ENCODE results near the gene NIM1K.
A peak's percentile ranks its signal among the peaks of the same experiment; 100 is the strongest.

The NIM1K gene

DNA sequence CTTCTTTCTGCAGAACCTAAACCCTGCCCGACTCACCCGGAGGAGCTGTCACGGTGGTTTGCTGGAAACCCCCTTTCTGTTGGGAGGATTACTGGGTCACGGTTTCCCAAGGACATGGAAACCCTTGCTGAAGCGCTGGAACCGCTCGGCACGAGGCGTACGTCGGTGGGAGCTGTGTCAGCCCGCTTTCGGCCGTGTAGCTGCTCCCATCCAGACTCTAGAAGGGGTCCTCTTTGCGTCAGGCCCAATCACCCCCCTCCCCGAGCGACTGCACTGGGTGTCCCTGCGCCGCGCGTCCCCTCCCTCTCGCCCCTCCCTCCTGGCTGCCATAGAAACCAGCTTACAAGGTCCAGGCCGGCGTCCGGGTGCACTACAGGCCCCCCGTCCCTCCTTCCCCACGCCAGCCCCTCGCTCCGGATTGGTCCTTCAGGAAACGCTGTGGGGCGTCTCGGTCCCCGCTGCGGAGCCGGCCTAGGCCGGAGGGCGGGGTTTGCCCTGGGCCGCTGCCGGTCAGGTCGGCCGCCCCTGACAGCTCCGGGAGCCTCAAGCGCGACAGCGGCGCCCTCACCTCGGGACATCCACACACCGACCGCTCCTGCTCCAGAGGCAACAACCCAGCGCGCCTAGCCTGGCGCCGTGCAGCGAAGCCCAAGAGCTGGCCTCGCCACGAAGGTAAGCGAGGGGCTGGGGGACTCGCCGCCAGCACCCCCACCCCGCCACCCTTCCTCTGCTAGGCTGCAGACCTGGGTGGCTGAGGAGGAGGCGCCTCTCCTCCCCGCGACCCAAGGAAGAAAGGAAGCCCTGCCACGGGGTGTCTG is at the start of gene NIM1K:
Gene NIM1K, plus strand, starts transcription at position 486 of the 818 bp plus-strand sequence. CDS start 53,551 bp downstream, outside the sequence.
- peak within 1 kb of the TSS; percentile 29 to 66 for H3K9ac ChIP-seq (ENCODE audit: low read length in 2 of 2)
- H3K4me3 ChIP-seq (ENCODE audit: low read length in 2 of 2): peak within 1 kb of the TSS; percentile 81 to 89
- H3K9me3 ChIP-seq (ENCODE audit: control insufficient read depth in 2 of 2, low read length in 2 of 2): no peaks in the 10 kb centered on the region
- H3K4me1 ChIP-seq (ENCODE audit: control insufficient read depth, insufficient read depth, low read length): peaks cover 18% of the 10 kb centered on the region
- H3K27ac ChIP-seq (ENCODE audit: low read length): no peak within 1 kb of the TSS
- H3K36me3 ChIP-seq (ENCODE audit: control insufficient read depth in 2 of 2, insufficient read depth in 2 of 2, low read length in 2 of 2): no peaks in the 10 kb centered on the region
- no peaks in the 10 kb centered on the region for H3K27me3 ChIP-seq (ENCODE audit: control insufficient read depth in 1 of 2, insufficient read depth in 2 of 2, low read length in 2 of 2)

DNA sequence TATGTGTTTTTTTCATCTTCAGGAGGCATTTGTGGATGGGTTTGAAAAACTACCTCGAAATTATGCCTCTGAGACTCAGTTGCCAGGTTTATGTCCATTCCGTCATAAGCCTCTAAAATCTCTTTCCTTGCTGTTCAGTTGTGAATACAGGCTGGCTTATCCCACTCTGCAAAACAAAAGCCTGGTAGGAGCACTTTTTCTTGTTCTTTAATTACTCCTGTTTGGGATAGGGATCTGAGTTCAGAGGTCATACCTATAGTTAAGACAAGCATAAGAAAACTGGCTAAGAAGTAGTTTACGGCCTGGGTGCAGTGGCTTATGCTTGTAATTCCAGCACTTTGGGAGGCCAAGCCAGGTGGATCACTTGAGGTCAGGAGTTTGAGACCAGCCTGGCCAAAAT is 47.0 kb upstream of the NIM1K start:
- no peaks in the 10 kb centered on the region for H3K4me1 ChIP-seq (ENCODE audit: control insufficient read depth, insufficient read depth, low read length)
- no peak overlapping the region for H3K9ac ChIP-seq (ENCODE audit: low read length in 2 of 2)
- no peaks in the 10 kb centered on the region for H3K27me3 ChIP-seq (ENCODE audit: control insufficient read depth in 1 of 2, insufficient read depth in 2 of 2, low read length in 2 of 2)
- no peaks in the 10 kb centered on the region for H3K9me3 ChIP-seq (ENCODE audit: control insufficient read depth in 2 of 2, low read length in 2 of 2)
- H3K27ac ChIP-seq (ENCODE audit: low read length): no peak overlapping the region
- H3K36me3 ChIP-seq (ENCODE audit: control insufficient read depth in 2 of 2, insufficient read depth in 2 of 2, low read length in 2 of 2): peaks cover 3% of the 10 kb centered on the region in 2 donors
- no peak overlapping the region for H3K4me3 ChIP-seq (ENCODE audit: low read length in 2 of 2)

DNA sequence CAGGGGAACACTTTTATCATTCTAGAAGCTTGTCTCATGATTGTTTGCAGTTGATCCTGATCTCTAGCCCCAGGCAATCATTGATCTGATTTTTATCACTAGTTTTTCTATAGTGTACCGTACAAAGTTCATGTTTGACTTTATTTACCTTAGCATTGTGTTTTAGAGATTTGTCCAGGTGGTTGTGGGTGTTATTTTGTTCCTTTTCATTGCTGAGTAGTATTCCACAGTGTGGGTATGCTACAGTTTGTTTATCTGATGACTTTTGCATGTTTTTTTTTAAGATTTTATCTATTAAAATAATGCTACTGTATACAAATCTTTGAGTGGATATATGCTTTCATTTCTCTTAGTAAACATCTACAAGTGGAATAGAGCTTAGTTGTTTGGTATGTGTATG is 45.1 kb upstream of the NIM1K start:
- H3K4me1 ChIP-seq (ENCODE audit: control insufficient read depth, insufficient read depth, low read length): no peaks in the 10 kb centered on the region
- H3K36me3 ChIP-seq (ENCODE audit: control insufficient read depth in 2 of 2, insufficient read depth in 2 of 2, low read length in 2 of 2): peaks cover 0 to 3% of the 10 kb centered on the region in 2 donors
- no peaks in the 10 kb centered on the region for H3K27me3 ChIP-seq (ENCODE audit: control insufficient read depth in 1 of 2, insufficient read depth in 2 of 2, low read length in 2 of 2)
- H3K9me3 ChIP-seq (ENCODE audit: control insufficient read depth in 2 of 2, low read length in 2 of 2): no peaks in the 10 kb centered on the region
- no peak overlapping the region for H3K27ac ChIP-seq (ENCODE audit: low read length)
- H3K9ac ChIP-seq (ENCODE audit: low read length in 2 of 2): no peak overlapping the region
- no peak overlapping the region for H3K4me3 ChIP-seq (ENCODE audit: low read length in 2 of 2)

DNA sequence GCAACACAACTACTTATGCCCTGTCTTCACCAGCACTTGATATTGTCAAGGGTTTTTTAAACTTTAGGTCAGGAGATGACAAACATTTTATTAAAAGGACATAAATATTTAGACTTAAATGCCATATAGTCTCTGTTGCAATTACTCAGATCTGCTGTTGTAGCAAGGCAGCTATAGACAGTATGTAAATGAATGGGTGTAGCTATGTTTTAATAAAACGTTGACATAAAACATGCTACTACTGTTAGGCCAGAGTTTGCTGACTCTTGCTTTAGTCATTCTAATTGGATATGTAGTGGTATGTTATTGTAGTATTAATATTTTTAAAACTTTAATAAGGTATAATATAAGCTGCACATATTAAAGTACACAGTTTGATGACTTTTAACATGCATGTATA is 43.6 kb upstream of the NIM1K start:
- Histone ChIP-seq H3K9ac (ENCODE audit: low read length in 2 of 2) (no peak overlapping the region), H3K4me1 (ENCODE audit: control insufficient read depth, insufficient read depth, low read length) (no peaks in the 10 kb centered on the region), H3K27ac (ENCODE audit: low read length) (no peak overlapping the region), H3K4me3 (ENCODE audit: low read length in 2 of 2) (no peak overlapping the region), H3K9me3 (ENCODE audit: control insufficient read depth in 2 of 2, low read length in 2 of 2) (no peaks in the 10 kb centered on the region), H3K36me3 (ENCODE audit: control insufficient read depth in 2 of 2, insufficient read depth in 2 of 2, low read length in 2 of 2) (peaks cover 0 to 2% of the 10 kb centered on the region in 2 donors), H3K27me3 (ENCODE audit: control insufficient read depth in 1 of 2, insufficient read depth in 2 of 2, low read length in 2 of 2) (no peaks in the 10 kb centered on the region)

DNA sequence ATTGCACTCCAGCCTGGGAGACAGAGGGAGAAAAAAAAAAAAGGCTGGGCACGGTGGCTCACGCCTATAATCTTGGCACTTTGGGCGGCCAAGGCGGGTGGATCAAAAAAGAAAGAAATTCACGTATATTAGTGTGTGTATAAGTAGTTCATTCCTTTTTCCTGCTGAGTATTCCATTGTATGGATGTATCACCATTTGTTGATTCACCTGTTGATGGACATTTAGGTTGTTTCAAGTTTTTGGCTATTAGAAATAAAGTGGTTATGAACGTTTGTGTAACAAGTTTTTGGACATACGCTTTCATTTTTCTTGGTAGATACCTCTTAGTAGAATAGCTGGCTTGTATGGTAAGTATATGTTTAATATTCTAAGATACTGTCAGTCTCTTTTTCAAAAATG is 42.8 kb upstream of the NIM1K start:
- Histone ChIP-seq H3K9me3 (ENCODE audit: control insufficient read depth in 2 of 2, low read length in 2 of 2) (no peaks in the 10 kb centered on the region), H3K27me3 (ENCODE audit: control insufficient read depth in 1 of 2, insufficient read depth in 2 of 2, low read length in 2 of 2) (no peaks in the 10 kb centered on the region), H3K4me1 (ENCODE audit: control insufficient read depth, insufficient read depth, low read length) (no peaks in the 10 kb centered on the region), H3K36me3 (ENCODE audit: control insufficient read depth in 2 of 2, insufficient read depth in 2 of 2, low read length in 2 of 2) (peaks cover 0 to 2% of the 10 kb centered on the region in 2 donors), H3K4me3 (ENCODE audit: low read length in 2 of 2) (no peak overlapping the region), H3K9ac (ENCODE audit: low read length in 2 of 2) (no peak overlapping the region), H3K27ac (ENCODE audit: low read length) (no peak overlapping the region)

DNA sequence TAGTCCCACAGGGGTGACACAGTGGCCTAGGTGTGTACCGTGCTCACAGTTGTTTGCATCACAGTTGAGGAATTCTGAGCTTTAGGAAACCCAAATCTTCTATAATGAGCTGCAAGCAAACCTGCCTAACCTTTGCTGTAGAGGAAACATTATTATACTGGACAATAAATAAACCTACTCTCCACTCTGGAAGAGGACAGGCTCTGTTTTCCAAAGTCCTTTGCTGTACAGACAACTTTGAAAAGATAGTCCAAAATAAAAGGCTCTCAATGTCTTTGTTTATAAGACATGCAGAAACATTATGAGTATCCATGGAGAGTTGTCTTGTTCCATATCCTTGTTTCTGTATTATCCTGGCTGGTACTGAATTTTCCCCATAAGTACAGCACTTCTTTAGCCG is 42.0 kb upstream of the NIM1K start:
- no peak overlapping the region for H3K4me3 ChIP-seq (ENCODE audit: low read length in 2 of 2)

DNA sequence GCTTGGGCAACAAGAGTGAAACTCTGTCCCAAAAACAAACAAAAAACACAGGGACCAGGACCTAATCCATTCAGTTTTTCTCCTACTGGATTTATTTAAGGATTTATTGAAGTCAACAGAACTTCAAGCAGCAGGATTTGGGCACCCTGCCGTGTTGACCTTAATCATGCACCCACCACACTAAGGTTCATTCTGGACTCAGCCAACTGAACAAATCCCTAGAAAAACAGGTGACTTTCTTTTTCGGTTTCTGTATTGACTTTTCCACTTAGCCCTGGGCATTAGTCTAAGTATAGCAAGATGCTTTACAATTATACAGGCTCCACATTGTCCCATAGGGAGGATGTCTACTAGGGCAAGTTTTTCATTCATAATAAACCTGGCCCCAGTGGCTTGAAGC is 41.3 kb upstream of the NIM1K start:
- peaks cover 7% of the 10 kb centered on the region for H3K4me1 ChIP-seq (ENCODE audit: control insufficient read depth, insufficient read depth, low read length)
- no peaks in the 10 kb centered on the region for H3K9me3 ChIP-seq (ENCODE audit: control insufficient read depth in 2 of 2, low read length in 2 of 2)
- H3K27me3 ChIP-seq (ENCODE audit: control insufficient read depth in 1 of 2, insufficient read depth in 2 of 2, low read length in 2 of 2): no peaks in the 10 kb centered on the region
- H3K9ac ChIP-seq (ENCODE audit: low read length in 2 of 2): no peak overlapping the region
- H3K36me3 ChIP-seq (ENCODE audit: control insufficient read depth in 2 of 2, insufficient read depth in 2 of 2, low read length in 2 of 2): peaks cover 0 to 4% of the 10 kb centered on the region in 2 donors
- no peak overlapping the region for H3K4me3 ChIP-seq (ENCODE audit: low read length in 2 of 2)
- no peak overlapping the region for H3K27ac ChIP-seq (ENCODE audit: low read length)

More for the DNA sequence above, 42.0 kb upstream of the NIM1K start:
- Histone ChIP-seq H3K27ac (ENCODE audit: low read length) (no peak overlapping the region), H3K9ac (ENCODE audit: low read length in 2 of 2) (no peak overlapping the region), H3K27me3 (ENCODE audit: control insufficient read depth in 1 of 2, insufficient read depth in 2 of 2, low read length in 2 of 2) (no peaks in the 10 kb centered on the region), H3K36me3 (ENCODE audit: control insufficient read depth in 2 of 2, insufficient read depth in 2 of 2, low read length in 2 of 2) (peaks cover 0 to 2% of the 10 kb centered on the region in 2 donors), H3K9me3 (ENCODE audit: control insufficient read depth in 2 of 2, low read length in 2 of 2) (no peaks in the 10 kb centered on the region), H3K4me1 (ENCODE audit: control insufficient read depth, insufficient read depth, low read length) (peaks cover 7% of the 10 kb centered on the region)

DNA sequence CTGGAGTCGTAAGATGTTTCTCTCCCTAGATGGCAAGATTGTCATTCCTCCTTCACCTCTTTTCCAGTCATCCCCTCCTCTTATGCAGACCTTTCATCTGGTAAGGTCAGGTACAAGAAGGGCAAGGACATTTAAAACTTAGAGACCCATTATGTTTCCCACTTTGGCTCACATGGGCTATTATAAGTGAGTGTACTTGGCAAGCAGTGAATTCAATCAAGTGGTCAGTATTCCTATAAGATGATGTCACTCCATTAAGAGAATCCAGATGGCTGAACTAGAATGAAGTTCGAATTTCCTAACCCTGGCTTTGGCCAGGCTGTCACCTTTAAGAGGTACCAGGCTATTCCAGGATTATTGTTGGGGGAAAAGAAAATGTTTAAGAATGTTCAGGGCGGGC is 39.1 kb upstream of the NIM1K start:
- peaks cover 0 to 4% of the 10 kb centered on the region in 2 donors for H3K36me3 ChIP-seq (ENCODE audit: control insufficient read depth in 2 of 2, insufficient read depth in 2 of 2, low read length in 2 of 2)
- H3K9ac ChIP-seq (ENCODE audit: low read length in 2 of 2): no peak overlapping the region
- H3K9me3 ChIP-seq (ENCODE audit: control insufficient read depth in 2 of 2, low read length in 2 of 2): no peaks in the 10 kb centered on the region
- no peak overlapping the region for H3K4me3 ChIP-seq (ENCODE audit: low read length in 2 of 2)
- H3K4me1 ChIP-seq (ENCODE audit: control insufficient read depth, insufficient read depth, low read length): peaks cover 7% of the 10 kb centered on the region
- no peaks in the 10 kb centered on the region for H3K27me3 ChIP-seq (ENCODE audit: control insufficient read depth in 1 of 2, insufficient read depth in 2 of 2, low read length in 2 of 2)
- H3K27ac ChIP-seq (ENCODE audit: low read length): no peak overlapping the region

DNA sequence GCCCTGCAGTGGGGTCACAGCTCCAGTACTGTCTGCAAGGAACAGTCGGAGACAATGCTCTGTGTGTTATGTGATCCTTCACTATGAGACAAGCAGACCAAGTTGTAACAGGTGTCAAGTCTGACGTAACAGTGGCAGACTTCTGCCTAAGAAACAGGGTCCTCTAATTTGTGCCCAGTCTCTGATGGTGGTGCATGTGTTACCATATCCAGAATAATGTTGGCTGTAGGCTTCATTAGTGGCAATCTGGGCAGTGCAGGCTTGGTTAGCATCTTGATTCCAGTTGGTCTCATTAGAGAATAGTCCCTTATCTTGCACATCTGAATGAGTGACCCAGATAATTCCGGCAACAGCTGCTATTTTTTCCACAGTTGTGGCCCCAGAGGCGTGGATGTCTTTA is 37.6 kb upstream of the NIM1K start:
- Histone ChIP-seq H3K4me3 (ENCODE audit: low read length in 2 of 2) (no peak overlapping the region), H3K27ac (ENCODE audit: low read length) (no peak overlapping the region), H3K27me3 (ENCODE audit: control insufficient read depth in 1 of 2, insufficient read depth in 2 of 2, low read length in 2 of 2) (no peaks in the 10 kb centered on the region), H3K9ac (ENCODE audit: low read length in 2 of 2) (no peak overlapping the region), H3K4me1 (ENCODE audit: control insufficient read depth, insufficient read depth, low read length) (peaks cover 7% of the 10 kb centered on the region), H3K9me3 (ENCODE audit: control insufficient read depth in 2 of 2, low read length in 2 of 2) (no peaks in the 10 kb centered on the region), H3K36me3 (ENCODE audit: control insufficient read depth in 2 of 2, insufficient read depth in 2 of 2, low read length in 2 of 2) (peaks cover 0 to 4% of the 10 kb centered on the region in 2 donors)

DNA sequence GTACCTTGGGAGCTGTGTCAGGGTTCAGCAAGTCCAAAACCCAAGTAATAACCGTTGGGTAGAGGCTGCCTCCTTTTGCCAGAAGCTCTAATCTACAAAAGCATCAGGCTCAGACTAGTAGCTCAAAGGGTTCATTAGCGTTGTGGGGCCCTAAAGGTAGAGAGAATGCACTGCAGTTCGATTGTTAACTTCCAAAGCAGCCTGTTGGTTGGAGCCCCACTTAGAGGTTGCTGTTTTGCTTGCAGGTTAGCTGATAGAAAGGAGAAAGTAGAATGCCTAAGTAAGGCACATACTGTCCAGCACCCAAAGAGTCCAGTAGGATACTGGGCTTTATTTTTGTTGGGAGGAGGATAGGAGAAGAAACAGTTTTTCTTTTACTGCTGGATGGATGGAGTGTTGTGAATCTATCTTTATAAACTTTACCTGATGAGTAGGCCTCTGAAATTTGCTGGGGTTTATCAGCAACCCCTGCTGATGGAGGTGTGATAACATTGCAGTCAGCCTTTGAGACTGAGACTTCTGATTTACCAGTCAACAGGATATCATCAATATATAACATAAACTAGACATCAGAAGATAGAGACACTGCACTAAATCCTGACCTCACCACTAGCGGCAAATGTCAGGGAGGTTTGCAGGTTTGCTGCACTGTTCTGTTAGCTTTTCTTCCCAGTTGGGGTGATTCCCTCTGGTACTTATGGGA is 36.5 kb upstream of the NIM1K start:
- Histone ChIP-seq H3K36me3 (ENCODE audit: control insufficient read depth in 2 of 2, insufficient read depth in 2 of 2, low read length in 2 of 2) (peaks cover 0 to 2% of the 10 kb centered on the region in 2 donors), H3K4me3 (ENCODE audit: low read length in 2 of 2) (no peak overlapping the region), H3K27ac (ENCODE audit: low read length) (no peak overlapping the region), H3K9me3 (ENCODE audit: control insufficient read depth in 2 of 2, low read length in 2 of 2) (no peaks in the 10 kb centered on the region), H3K4me1 (ENCODE audit: control insufficient read depth, insufficient read depth, low read length) (peaks cover 7% of the 10 kb centered on the region), H3K27me3 (ENCODE audit: control insufficient read depth in 1 of 2, insufficient read depth in 2 of 2, low read length in 2 of 2) (no peaks in the 10 kb centered on the region), H3K9ac (ENCODE audit: low read length in 2 of 2) (no peak overlapping the region)

DNA sequence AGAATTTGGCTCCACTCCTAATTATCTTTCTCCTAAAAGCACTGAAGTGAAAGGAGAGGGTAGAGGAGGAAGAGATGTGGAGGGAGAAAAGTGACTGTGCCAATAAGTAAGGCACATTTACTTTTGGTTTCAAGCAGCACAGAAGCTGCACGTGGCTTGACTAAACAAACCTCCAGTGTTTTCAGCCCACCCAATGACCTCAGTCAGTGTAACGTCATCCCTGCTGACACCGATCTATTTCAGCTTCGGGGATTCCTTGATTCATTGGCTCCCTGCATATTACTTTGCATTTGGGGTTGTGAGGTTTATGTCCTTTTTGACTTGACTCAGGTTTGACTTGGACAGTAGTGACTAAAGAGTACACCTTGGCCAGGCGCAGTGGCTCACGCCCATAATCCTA is 35.6 kb upstream of the NIM1K start:
- Histone ChIP-seq H3K4me3 (ENCODE audit: low read length in 2 of 2) (no peak overlapping the region), H3K36me3 (ENCODE audit: control insufficient read depth in 2 of 2, insufficient read depth in 2 of 2, low read length in 2 of 2) (peaks cover 2 to 4% of the 10 kb centered on the region in 2 donors), H3K4me1 (ENCODE audit: control insufficient read depth, insufficient read depth, low read length) (peaks cover 7% of the 10 kb centered on the region), H3K27me3 (ENCODE audit: control insufficient read depth in 1 of 2, insufficient read depth in 2 of 2, low read length in 2 of 2) (no peaks in the 10 kb centered on the region), H3K9ac (ENCODE audit: low read length in 2 of 2) (no peak overlapping the region), H3K27ac (ENCODE audit: low read length) (no peak overlapping the region), H3K9me3 (ENCODE audit: control insufficient read depth in 2 of 2, low read length in 2 of 2) (no peaks in the 10 kb centered on the region)
